Measurements from ENCODE around the gene RASAL1. TPM values are rescaled to one million over a fixed set of nuclear protein-coding genes. Genes with fewer than 3 reads are reported as not detected.
A peak's percentile ranks its signal among the peaks of the same experiment; 100 is the strongest.

The RASAL1 gene
- total and polyA plus RNA-seq, 10 donors, result 0.13 to 1.7 (median 0.62) TPM; not detected in 2

DNA sequence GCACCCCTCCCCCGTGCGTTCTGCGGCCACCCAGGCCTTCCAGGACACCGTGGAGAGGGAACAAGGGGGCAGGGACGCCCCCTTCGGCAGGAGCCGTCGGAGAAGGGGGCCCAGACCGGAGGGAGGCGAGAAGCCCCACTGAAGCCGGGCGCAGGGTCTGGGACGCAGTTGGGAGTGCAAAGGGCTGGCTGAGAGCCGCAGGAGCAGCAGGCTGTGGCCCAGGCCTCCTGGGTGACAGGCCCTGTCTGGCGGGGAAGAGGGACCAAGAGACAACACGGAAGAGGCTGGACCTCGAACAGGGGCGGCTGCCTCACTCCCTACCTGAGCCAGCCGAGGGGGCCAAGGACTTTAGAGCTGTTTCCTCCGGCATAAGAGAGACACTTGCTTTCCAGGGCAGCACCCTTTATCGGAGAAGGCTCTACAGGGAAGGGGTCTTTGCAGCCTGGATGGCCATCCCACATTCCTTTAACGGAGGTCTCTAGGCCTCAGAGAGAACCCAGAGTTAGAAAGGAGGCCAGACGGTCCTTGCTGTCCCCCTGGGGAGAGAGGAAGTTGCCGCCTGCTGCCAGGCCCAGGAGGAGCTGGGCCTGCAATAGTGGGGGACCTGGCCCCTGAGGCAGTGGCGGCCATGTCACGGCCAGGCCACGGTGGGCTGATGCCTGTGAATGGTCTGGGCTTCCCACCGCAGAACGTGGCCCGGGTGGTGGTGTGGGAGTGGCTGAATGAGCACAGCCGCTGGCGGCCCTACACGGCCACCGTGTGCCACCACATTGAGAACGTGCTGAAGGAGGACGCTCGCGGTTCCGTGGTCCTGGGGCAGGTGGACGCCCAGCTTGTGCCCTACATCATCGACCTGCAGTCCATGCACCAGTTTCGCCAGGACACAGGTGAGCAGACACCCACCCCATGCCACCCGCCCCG, 77.7 kb downstream of the RASAL1 start:
- H3K36me3 ChIP-seq, result peaks cover 0 to 12% (median 0%) of the 10 kb centered on the region in 6 donors
- peak; percentile 80 for DNase-seq
- intact Hi-C loops (cut with DNase I; ENCODE audit: low total_unique reads), result no loop called here
- H3K9me3 ChIP-seq, result no peaks in the 10 kb centered on the region
- H3K27me3 ChIP-seq (replicated peaks in 1 of 7), result peaks cover 0 to 29% (median 7%) of the 10 kb centered on the region in 7 donors
- peak overlapping the region; percentile 66 to 91 (median 74) for H3K4me3 ChIP-seq
- peak overlapping the region; percentile 74 to 88 (median 82) for H3K27ac ChIP-seq
- WGBS, 5 donors, result 61 to 72% (median 64%) methylated on average over 27 to 44 of the region's 44 CpGs
- TF ChIP-seq POLR2A (IDR thresholded peaks at IDR 0.05) (no peak), POLR2AphosphoS5 (IDR thresholded peaks at IDR 0.05) (peak in 1 of 3 donors; percentile 42)
- TF ChIP-seq, protein P1, sequence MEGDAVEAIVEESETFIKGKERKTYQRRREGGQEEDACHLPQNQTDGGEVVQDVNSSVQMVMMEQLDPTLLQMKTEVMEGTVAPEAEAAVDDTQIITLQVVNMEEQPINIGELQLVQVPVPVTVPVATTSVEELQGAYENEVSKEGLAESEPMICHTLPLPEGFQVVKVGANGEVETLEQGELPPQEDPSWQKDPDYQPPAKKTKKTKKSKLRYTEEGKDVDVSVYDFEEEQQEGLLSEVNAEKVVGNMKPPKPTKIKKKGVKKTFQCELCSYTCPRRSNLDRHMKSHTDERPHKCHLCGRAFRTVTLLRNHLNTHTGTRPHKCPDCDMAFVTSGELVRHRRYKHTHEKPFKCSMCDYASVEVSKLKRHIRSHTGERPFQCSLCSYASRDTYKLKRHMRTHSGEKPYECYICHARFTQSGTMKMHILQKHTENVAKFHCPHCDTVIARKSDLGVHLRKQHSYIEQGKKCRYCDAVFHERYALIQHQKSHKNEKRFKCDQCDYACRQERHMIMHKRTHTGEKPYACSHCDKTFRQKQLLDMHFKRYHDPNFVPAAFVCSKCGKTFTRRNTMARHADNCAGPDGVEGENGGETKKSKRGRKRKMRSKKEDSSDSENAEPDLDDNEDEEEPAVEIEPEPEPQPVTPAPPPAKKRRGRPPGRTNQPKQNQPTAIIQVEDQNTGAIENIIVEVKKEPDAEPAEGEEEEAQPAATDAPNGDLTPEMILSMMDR (IDR thresholded peaks at IDR 0.05 in 8 of 11, conservative IDR thresholded peaks at IDR 0.05 in 3 of 11), result no peak
- H3K4me1 ChIP-seq, result peaks cover 20 to 99% (median 77%) of the 10 kb centered on the region in 6 donors

DNA sequence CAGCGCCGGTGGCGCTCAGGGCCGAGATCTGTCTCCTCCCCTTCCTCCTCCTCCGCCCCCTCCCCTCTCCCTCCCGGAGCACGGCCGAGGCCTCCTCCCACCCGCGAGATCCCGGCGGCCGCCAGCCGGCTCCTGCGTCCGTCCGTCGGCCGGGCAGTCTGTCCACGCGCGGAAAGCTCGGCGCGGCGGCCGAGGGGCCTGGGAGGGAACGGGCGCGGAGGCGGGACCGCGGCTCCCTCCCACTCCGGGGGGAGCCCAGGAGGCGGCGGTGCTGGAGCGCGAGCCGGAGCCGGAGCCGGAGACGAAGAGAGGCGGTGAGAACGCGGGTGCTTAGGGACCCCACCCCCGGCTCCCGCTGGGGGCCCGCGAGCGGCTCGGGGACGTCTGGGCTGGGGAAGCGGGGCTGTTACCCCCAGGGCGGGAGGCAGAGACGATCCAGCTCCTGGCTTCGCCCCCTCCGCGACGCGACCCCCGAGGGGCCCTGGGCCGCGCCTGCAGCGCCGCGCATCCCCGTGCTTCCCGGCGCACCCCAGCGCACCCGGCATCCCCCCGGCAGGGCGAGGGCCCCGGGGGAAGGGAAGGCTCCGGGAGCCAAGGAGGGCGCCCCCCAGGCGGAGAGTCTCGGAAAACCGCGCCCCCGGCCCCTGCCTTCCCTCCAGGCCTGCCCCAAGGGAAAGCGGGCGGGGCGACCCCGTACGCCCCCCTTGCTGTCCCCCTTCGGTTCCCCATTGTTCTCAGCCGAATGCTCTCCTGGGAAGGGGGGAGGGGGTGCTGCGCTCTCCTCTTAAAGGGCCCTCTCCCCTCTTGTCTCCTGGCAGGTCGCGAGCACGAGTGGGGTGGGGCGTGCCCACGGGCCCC, 78.7 kb downstream of the RASAL1 start, which contains the start of gene DTX1:
TSS of gene DTX1 (plus strand) at position 100 of the 858 bp plus-strand sequence. CDS start 1,463 bp downstream, outside the sequence.
- Histone ChIP-seq H3K27me3 (replicated peaks in 1 of 7) (peaks cover 0 to 29% (median 7%) of the 10 kb centered on the region in 7 donors), H3K4me1 (peaks cover 18 to 99% (median 78%) of the 10 kb centered on the region in 6 donors), H3K4me3 (peak within 1 kb of the TSS; percentile 66 to 91 (median 74)), H3K9me3 (no peaks in the 10 kb centered on the region), H3K27ac (peak within 1 kb of the TSS; percentile 74 to 88 (median 82)), H3K36me3 (peaks cover 0 to 12% (median 0%) of the 10 kb centered on the region in 6 donors)
- TF ChIP-seq POLR2A (IDR thresholded peaks at IDR 0.05) (no peak), POLR2AphosphoS5 (IDR thresholded peaks at IDR 0.05) (peak; percentile 32 to 68 (median 49))
- TF ChIP-seq, protein P1 (IDR thresholded peaks at IDR 0.05 in 8 of 11, conservative IDR thresholded peaks at IDR 0.05 in 3 of 11), result peak in 1 of 11 experiments; percentile 19
- 0 to 2% (median 1%) methylated on average over 16 to 94 of the region's 94 CpGs for WGBS, 5 donors
- intact Hi-C loops (cut with DNase I; ENCODE audit: low total_unique reads), result no loop called here
- DNase-seq, result peak; percentile 89

DNA sequence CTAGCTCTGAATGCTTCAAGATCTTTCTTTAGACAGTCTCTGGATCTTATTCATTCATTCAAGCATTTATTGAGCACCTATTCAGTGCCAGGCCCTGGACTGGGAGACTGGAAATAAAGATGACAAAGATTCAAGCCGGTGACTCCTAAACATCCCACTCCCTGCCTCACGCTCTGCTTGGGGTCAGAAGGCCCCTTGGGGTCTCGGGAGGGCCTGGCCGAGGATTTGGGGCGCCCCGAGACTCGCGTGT, 79.3 kb downstream of the RASAL1 start:
- Histone ChIP-seq H3K27me3 (replicated peaks in 1 of 7) (peaks cover 0 to 29% (median 7%) of the 10 kb centered on the region in 7 donors), H3K9me3 (no peaks in the 10 kb centered on the region), H3K27ac (peak overlapping the region; percentile 74 to 88 (median 82)), H3K4me1 (peaks cover 20 to 99% (median 78%) of the 10 kb centered on the region in 6 donors), H3K4me3 (peak overlapping the region; percentile 66 to 91 (median 74)), H3K36me3 (peaks cover 0 to 10% (median 0%) of the 10 kb centered on the region in 6 donors)
- TF ChIP-seq POLR2AphosphoS5 (IDR thresholded peaks at IDR 0.05) (no peak), POLR2A (IDR thresholded peaks at IDR 0.05) (no peak)
- TF ChIP-seq, protein P1 (IDR thresholded peaks at IDR 0.05 in 8 of 11, conservative IDR thresholded peaks at IDR 0.05 in 3 of 11), result no peak
- intact Hi-C loops (cut with DNase I; ENCODE audit: low total_unique reads), result no loop called here
- 9 to 15% (median 10%) methylated on average over 2 to 8 of the region's 8 CpGs for WGBS, 5 donors
- DNase-seq, result no peak
